MM.1S (cell line): Measurements from ENCODE around the gene APEH.
"Not testable (repeated sequence)": the region's sequence is repeated elsewhere in the genome, so short reads cannot be mapped to it uniquely, and the experiment has no call there.

Experiments
- CTCF ChIP-seq: fragments of 300-600 bp; sonication (generic); IDR thresholded peaks from 2 replicates; pipeline ENCODE4 v1.5.1; 2016; ENCODE audit warnings: antibody characterized with exemption, low read length, mixed read lengths
- EZH2 ChIP-seq: fragments of 300-600 bp; sonication (generic); optimal IDR thresholded peaks from 2 replicates; pipeline ENCODE3; 2017; ENCODE audit warnings: low read depth, mild to moderate bottlenecking, antibody characterized with exemption, low read length, mixed read lengths
- EZH2phosphoT487 ChIP-seq: fragments of 300-600 bp; sonication (generic); IDR thresholded peaks from 2 replicates; pipeline ENCODE4 v1.6.1; 2018; ENCODE audit warnings: antibody characterized with exemption, low read length

GRCh38 chr3:49688338-49689045 lies 14.3 kb downstream of the APEH start:
- not testable (repeated sequence) for TF ChIP-seq EZH2, CTCF, EZH2phosphoT487
